Skeletal muscle cell (primary cell): ENCODE results near the gene BCAR1.
"Not testable (repeated sequence)": the region's sequence is repeated elsewhere in the genome, so short reads cannot be mapped to it uniquely, and the experiment has no call there.

Experiments used
- DNase-seq: peaks from one replicate; pipeline ENCODE4 v3.0.0-alpha.2; 2010; ENCODE audit warnings: low read depth
- H3K4me3 ChIP-seq: 2 replicates; pipeline ENCODE4 v1.5.1; 2011; ENCODE audit warnings: low read depth, mild to moderate bottlenecking, control low read depth, low read length, moderate library complexity

The BCAR1 gene

DNA sequence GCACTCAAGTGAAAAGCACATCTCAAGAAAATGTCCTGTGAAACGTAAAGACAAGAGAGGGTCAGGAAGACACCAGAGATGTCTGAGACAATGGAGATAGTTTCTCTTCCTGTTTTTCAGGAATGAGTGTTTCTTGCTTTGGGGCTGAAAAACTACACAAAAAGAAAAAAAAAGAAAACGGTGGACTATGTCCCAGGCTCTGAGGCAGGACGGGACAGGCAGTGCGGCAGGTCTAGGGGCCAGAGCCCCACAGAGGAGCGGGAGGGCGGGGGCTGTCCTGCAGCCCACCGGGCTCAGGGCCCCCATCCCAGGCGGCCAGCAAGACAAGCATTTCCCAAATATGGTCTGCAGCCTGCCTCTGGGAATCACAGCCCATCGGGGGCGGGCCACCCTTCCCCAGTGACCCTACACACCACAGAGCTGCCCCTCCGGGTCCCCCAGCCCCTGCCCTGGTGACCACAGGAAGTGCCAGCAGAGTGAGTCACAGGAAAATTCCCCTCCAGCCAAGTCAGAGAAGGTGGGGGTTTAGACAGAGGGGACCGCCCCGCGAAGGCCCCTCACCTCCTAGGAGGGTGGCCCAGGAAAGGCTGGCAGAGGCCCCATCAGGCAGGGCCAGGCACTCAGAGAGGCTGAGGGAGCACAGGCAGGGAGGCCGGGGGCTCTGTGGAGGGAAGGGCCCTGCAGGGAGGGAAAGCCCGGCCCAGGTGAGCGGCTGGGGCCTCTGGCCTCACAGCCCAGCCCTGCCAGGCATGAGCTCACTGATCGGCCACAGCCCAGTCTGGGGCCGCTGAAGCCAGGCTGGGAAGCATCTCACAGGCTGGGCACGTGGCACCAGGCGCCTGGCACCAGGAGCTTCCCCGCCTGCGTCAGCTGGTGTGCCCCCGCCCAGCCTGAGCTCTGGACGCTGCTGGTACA is 6.3 kb downstream of the BCAR1 start:
- peak; percentile 93 for DNase-seq
- no peak overlapping the region for H3K4me3 ChIP-seq

DNA sequence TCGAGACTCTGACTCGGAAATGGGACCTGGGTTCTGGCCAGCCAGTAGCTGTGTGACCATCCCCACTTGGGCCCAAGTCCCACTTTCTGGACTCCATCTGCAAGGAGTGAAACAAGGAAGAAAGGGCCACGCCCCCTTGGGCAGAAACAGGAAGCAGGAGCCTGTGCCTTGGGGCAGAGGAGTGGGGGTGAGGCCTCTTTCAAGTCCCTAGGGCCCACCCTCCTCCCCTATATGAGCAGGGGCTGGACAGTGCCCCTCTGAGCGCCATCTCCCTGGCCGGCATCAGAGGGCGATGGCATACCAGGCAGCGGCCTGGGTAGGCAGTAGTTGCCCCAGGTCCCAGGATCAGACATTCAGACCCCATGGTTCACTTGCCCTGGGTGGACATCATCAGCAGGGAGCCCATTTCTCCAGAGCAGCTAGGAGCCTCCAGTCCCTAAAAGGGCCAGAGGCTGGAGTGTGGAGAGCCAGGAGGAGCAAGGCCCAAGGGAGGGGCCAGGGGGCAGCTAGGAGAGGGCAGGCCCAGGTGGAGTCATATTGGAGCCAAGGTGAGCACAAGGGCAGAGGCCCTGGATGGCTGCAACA is 7.1 kb downstream of the BCAR1 start:
- DNase-seq = no peak
- H3K4me3 ChIP-seq = no peak overlapping the region

DNA sequence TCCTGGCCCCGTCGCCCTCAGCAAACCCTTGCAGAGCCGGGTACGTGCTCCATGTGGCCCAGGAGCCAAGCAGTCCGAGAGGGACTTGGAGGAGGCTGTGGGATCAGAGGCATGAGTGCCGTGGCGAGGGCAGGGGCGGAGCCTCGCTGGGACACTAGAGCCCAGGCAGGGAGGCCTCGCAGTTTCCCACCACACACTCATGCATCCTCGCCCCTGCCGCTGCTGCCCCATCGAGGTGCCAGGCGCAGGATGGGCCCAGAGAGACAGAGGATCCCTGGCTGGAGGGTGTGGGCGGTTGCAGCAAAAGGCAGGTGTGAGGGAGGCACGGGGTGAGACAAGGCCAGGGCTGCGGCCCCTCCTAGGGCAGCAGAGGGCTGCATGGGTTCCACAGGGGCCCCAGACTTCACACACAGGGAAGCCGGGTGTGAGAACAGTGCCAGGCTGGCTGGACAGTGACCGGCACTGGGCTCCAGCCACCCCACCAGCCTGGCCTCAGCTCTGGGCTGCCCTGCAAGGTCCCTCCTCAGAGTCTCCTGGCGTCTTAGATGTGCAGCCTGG is 7.7 kb downstream of the BCAR1 start:
- DNase-seq = no peak

DNA sequence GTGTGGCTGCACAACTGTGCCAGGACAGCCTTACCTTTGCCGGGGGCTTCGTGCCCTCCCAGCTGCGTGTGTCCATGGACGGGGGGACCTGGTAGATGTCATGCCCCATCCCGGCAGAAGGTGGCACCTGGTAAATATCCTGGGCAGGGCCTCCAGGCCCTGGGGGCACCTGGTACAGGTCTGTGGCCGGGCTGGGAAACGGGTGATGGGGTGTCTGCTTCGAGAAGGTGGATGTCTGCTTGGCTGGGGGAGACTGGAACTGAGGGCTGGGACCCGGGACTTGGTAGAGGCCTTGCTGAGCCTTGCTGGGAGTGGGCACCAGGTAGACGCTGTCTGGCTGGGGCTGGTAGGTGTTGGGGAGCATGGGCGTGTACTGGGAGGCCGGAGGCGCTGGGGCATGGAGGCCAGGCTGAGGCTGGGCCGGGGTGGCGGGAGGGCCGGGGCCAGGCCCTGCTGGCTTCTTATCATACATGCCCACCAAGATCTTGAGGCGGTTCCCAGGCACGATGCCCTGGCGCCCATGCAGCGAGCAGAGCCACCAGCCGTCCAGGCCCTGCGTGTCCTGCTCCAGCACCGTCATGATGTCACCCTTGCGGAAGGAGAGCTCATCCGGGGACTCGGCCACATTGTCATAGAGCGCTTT is 8.9 kb downstream of the BCAR1 start:
- not testable (repeated sequence) for DNase-seq

More for the DNA sequence above, 7.7 kb downstream of the BCAR1 start:
- no peak overlapping the region for H3K4me3 ChIP-seq

GRCh38 chr16:75241955-75242354 is 9.5 kb downstream of the BCAR1 start:
- H3K4me3 ChIP-seq = no peak overlapping the region
- DNase-seq = no peak

More for the DNA sequence above, 8.9 kb downstream of the BCAR1 start:
- H3K4me3 ChIP-seq = not testable (repeated sequence)

DNA sequence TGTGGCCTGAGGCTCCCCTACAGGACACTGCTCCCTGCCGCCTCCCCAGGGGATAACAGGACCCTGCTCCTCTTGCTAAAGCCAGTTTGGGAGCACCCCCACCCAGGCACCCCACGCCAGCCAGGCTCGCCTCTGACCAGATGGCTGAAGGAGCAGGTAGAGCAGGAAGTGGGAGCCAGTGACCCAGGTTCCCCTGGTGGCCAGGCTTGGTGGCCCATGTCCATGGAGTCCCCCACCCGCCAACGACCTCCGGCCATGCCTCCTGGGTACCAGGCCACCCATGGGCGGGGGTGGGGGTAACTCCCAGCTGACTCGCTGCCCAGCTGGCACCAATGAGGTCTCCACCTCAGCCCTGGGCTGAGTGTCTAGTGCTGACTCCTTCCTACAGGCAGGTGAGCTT is 10.0 kb downstream of the BCAR1 start:
- no peak for DNase-seq
- H3K4me3 ChIP-seq = no peak overlapping the region

- not testable (repeated sequence) for H3K4me3 ChIP-seq, DNase-seq
Observed at GRCh38 chr16:75240633-75241032, 10.8 kb downstream of the BCAR1 start.

DNA sequence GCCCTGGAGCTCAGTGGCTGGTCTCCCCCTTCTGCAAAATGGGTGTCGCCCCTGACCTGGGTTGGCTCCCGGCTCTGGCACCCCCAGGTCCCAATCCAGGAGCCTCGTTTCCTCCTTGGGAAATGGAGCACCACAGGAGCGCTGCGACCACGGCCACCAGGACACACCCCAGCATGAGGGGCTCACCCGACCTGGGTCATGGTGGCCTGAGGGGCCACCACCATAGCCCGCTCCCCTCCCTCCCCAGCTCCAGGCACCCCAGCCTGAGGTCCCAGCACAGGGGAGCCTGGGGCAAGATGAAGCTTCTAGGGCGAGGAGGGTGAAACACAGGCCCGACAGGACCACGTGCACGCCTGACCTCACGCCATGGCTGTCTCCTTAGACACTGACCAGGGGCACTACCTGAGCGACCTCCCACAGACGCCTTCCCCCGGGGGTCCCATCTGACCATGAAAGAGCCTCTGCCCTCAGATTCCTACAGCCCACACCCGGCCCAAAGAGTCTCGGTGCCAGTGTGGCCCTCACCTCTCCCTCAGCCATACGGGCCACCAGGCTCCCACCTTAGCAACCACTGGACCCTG is 11.8 kb downstream of the BCAR1 start:
- H3K4me3 ChIP-seq = no peak overlapping the region
- DNase-seq = no peak

DNA sequence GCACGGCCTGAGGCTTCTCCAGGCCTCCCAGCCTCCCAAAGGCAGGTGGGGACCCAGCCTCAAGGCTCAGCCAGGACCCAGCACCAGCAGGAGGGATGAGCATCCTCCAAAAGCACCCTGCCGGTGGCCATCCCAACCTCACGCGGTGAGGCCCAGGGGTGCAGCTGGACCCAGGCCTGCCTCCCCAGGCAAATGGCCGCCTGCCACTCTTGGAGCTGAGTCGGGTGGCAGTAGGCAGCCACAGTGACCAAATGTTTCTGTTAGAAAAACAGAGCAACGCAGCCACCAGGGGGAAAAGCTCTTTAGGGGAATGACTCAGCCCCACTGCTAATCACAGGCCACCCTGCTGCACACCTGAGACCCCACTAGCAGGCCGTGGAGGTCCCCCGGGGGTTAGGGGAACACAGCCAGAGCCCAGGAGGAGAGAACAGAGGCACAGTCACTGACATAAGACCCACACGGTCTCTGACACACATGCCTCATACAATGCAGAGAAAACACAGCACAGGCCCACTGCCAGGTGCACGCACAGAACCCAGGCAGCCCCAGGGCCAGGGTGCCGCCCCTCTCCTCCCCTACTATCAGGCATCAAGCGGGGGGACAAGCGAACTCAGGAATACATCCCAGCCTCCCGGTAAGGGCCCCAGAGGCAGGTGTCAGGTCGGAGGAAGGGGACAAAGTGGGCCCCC is 12.4 kb downstream of the BCAR1 start:
- DNase-seq = no peak
- H3K4me3 ChIP-seq = no peak overlapping the region

DNA sequence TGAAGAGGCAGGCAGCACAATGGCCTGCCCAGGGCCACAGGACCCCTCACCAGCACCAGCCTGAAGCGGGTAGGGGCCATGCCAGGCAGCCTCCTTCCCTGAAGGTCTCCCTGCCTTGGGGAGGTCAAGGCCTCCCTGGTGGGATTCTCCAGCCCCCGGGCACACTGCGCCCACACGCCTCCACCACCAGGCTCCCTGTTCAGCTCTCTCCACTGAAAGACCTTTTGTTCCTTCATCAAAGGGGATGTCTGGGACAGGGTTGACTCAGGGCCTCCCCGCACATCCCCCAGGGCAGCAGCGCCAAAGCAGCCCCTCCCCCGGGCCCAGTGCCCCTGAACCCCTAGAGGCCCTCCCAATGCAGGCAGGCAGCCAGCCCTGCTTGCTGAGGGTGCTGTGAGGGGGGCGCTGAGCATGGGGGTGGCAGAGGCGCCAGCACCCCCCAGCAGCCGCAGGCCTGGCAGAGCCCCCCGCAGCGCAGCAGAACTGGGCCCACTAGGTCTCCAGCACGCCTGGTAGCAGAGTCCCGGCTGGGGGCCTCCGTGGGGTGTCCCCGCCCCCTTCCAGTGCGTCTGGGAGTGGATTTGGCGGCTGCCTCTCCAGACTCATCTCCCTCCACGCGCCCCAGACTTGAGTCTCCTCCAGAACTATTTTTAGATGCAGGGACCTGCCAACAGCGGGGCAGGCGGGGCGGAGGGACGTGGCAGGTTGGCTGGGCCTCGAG is 13.1 kb downstream of the BCAR1 start:
- DNase-seq = peak; percentile 74
- H3K4me3 ChIP-seq = no peak overlapping the region

DNA sequence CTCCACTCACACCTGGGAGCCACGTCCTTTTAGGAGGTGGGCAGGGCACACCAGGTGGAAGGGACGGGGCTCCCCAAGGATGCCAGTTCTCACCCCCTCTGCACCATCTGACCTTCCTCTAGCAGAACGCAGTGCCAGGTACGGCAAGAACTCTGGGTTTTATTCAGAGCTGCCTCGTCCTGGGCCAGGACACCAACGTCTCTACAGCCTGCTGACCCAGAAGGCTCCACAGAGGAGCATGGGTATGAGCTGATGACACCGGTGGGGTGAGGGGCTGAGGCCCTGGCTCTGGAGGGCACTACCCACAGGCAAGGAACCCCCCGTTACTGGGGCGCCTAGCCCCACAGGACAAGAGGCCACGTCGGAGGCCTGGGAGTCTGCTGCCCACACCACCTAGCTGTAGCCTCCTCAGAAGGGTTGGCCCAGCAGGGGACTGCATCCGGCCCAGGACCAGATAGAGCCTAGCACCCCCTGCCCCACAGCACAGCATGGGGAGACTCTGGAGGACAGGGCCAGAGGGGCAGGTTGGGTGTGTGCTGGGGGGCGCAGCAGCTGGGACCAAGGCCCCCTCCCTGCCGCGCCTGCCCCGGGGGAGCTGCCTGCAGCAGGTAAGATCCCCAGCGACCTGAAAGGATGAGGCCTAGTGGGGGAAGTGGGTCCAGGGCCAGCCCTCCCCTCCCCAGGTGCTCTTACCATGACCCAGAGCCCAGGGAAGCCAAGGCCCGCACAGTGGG is 13.9 kb downstream of the BCAR1 start:
- H3K4me3 ChIP-seq = no peak overlapping the region
- DNase-seq = no peak

GRCh38 chr16:75236736-75237397 is 14.6 kb downstream of the BCAR1 start:
- no peak for DNase-seq
- H3K4me3 ChIP-seq = no peak overlapping the region

DNA sequence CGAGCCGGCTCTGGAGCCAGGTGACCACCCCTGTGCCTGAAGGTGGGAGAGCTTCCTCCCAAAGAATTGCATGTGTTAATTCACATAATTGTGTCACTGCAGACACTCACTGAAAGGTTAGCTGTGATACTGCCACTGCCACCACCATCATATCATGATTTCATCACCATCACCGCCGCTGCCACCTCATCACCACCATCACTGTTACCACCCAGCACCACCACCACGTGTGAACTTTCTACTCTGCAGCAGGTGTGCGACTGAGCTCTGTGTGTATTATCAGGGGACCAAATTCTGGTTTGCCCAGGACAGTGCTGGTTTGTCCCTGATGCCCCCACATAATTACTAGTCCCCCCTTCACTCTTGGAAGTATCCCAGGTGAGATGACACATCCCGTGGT is 15.2 kb downstream of the BCAR1 start:
- no peak for DNase-seq
- H3K4me3 ChIP-seq = no peak overlapping the region

GRCh38 chr16:75235721-75236193 is 15.7 kb downstream of the BCAR1 start:
- no peak for DNase-seq
- no peak overlapping the region for H3K4me3 ChIP-seq

DNA sequence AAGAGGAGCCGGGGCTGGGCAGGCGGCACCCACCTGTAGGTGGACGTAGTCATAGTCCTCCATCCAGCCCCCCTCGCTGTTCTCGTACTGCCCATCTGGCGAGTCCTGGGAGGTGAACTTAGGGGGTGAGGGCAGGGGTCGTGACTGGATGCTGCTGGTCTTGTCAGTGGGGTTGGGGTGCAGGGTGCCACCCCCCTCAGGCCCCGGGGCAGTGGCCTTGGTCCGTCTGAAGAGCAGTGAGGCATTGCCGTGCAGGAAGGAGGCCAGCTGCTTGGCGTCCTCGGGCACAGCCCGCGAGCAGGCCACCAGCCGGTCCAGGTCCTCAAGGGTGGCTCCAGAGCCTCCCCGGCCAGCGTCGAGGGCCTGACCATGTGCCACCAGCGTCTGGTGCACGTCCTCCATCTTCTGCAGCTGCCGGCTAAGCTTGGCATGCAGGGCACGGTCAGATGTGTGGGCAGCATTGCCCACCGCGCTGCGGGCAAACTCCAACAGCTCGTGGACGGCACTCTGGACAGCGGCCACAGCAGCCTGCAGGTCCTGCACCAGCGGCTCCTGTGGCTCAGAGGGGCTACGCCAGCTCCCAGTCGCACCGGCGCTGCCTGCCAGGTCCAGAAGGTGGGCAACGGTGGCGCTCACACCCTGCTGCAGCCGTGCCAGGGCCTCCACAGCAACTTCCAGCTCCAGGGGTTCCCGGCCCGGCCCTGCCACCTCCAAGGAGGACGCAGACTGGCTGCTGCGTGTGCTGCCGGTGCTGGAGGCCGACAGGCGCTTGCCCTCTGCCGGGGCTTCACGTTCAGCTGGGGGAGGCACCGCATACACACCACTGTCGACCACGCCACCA is 16.3 kb downstream of the BCAR1 start:
- no peak for DNase-seq
- no peak overlapping the region for H3K4me3 ChIP-seq

DNA sequence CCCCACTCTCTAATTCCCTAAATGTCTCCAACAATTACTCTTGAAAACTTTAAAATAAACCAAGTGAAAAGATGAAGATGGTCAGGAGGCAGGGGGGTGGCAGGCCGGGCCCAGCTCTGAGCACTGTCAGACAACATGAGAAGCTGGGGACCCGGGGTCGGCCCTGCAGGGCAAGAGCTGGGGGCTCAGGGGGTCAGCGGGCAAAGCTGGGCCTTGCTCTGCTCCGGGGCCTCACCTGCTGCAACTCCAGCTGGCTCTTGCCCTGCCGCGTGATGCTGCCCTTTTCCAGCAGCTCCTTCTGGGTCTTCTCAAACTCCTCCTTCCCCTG is 17.8 kb downstream of the BCAR1 start:
- H3K4me3 ChIP-seq = no peak overlapping the region
- no peak for DNase-seq

DNA sequence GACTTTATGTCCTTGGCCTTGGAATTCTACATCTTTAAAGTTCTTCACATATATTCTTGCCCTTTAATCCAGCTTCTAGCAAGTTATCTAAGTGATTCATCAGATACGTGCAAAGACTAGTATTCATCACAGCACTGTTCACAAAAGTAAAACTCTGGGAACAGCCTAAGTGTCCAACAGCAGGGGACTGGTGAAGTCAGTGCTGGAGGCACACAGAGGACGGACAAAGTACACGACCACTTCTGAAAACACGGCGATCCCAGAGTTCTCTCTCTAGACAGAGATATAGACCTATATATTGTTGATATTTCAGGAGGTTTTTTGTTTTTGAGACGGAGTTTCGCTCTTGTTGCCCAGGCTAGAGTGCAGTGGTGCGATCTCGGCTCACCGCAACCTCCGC is 19.9 kb downstream of the BCAR1 start:
- DNase-seq = no peak
- no peak overlapping the region for H3K4me3 ChIP-seq
